Measurements from ENCODE around the gene ZBED3.
"Not testable (repeated sequence)": the region's sequence is repeated elsewhere in the genome, so short reads cannot be mapped to it uniquely, and the experiment has no call there.

ZBED3 gene

GRCh38 chr5:77086689-77087483, at the start of gene ZBED3:
Gene ZBED3 (minus strand): TSS chr5:77087285. CDS start chr5:77077878, 9,407 bp downstream.
- DNase-seq (ENCODE audit: low spot score) = peak; percentile 81

GRCh38 chr5:77133061-77133758, 46.1 kb upstream of the ZBED3 start:
- peak; percentile 89 for DNase-seq (ENCODE audit: low spot score)

GRCh38 chr5:77131361-77131760, 44.3 kb upstream of the ZBED3 start:
- DNase-seq (ENCODE audit: low spot score) = no peak

GRCh38 chr5:77129391-77129990, 42.4 kb upstream of the ZBED3 start:
- DNase-seq (ENCODE audit: low spot score) = no peak

- no peak for DNase-seq (ENCODE audit: low spot score)
Observed at GRCh38 chr5:77128411-77129061, 41.5 kb upstream of the ZBED3 start.

- no peak for DNase-seq (ENCODE audit: low spot score)
Observed at GRCh38 chr5:77123057-77123456, 36.0 kb upstream of the ZBED3 start.

- no peak for DNase-seq (ENCODE audit: low spot score)
Observed at GRCh38 chr5:77120706-77121105, 33.6 kb upstream of the ZBED3 start.

GRCh38 chr5:77120086-77120485, 33.0 kb upstream of the ZBED3 start:
- DNase-seq (ENCODE audit: low spot score) = peak; percentile 53

- no peak for DNase-seq (ENCODE audit: low spot score)
Observed at GRCh38 chr5:77117161-77117560, 30.1 kb upstream of the ZBED3 start.

GRCh38 chr5:77107035-77107434, 19.9 kb upstream of the ZBED3 start:
- not testable (repeated sequence) for DNase-seq (ENCODE audit: low spot score)

GRCh38 chr5:77104813-77105212, 17.7 kb upstream of the ZBED3 start:
- DNase-seq (ENCODE audit: low spot score) = no peak

GRCh38 chr5:77103457-77103856, 16.4 kb upstream of the ZBED3 start:
- DNase-seq (ENCODE audit: low spot score) = no peak

- no peak for DNase-seq (ENCODE audit: low spot score)
Observed at GRCh38 chr5:77102549-77102948, 15.5 kb upstream of the ZBED3 start.

GRCh38 chr5:77101298-77101697, 14.2 kb upstream of the ZBED3 start:
- DNase-seq (ENCODE audit: low spot score) = peak; percentile 58

- DNase-seq (ENCODE audit: low spot score) = peak; percentile 41
Observed at GRCh38 chr5:77095189-77095588, 8.1 kb upstream of the ZBED3 start.

- peak; percentile 46 for DNase-seq (ENCODE audit: low spot score)
Observed at GRCh38 chr5:77087484-77088261, 588 bp upstream of the ZBED3 start.

- no peak for DNase-seq (ENCODE audit: low spot score)
Observed at GRCh38 chr5:77086368-77086688, 757 bp downstream of the ZBED3 start.

- no peak for DNase-seq (ENCODE audit: low spot score)
Observed at GRCh38 chr5:77083088-77083487, 4.0 kb downstream of the ZBED3 start.

- no peak for DNase-seq (ENCODE audit: low spot score)
Observed at GRCh38 chr5:77082280-77082679, 4.8 kb downstream of the ZBED3 start.

GRCh38 chr5:77080905-77081304, 6.2 kb downstream of the ZBED3 start:
- no peak for DNase-seq (ENCODE audit: low spot score)

- DNase-seq (ENCODE audit: low spot score) = not testable (repeated sequence)
Observed at GRCh38 chr5:77080479-77080878, 6.6 kb downstream of the ZBED3 start.

GRCh38 chr5:77077829-77078176, 9.3 kb downstream of the ZBED3 start:
- no peak for DNase-seq (ENCODE audit: low spot score)
